Parathyroid adenoma (tissue), 2 donors: Measurements from ENCODE around the gene GPR75.

Source experiments
- H2AFZ ChIP-seq: fragments of 300-600 bp; sonication (generic); one replicate; pipeline ENCODE4 v1.7.0; 2017; ENCODE audit warnings: antibody characterized with exemption, mild to moderate bottlenecking
- H3K27ac ChIP-seq: fragments of 300-600 bp; sonication (generic); one replicate; pipeline ENCODE4 v1.7.0; 2017
- H3K27me3 ChIP-seq: fragments of 300-600 bp; sonication (generic); one replicate; pipeline ENCODE4 v1.7.0; 2017; ENCODE audit warnings: low read length; ENCODE audit not compliant: control insufficient read depth, insufficient read depth
- H3K36me3 ChIP-seq: fragments of 300-600 bp; sonication (generic); one replicate; pipeline ENCODE4 v1.7.0; 2017; ENCODE audit warnings: low read length; ENCODE audit not compliant: control insufficient read depth, insufficient read depth
- H3K4me1 ChIP-seq: fragments of 300-600 bp; sonication (generic); one replicate; pipeline ENCODE4 v1.7.0; 2017; ENCODE audit warnings: control low read depth
- H3K4me2 ChIP-seq: fragments of 300-600 bp; sonication (generic); one replicate; pipeline ENCODE4 v1.7.0; 2017; ENCODE audit warnings: low read length
- H3K4me3 ChIP-seq: fragments of 300-600 bp; sonication (generic); one replicate; pipeline ENCODE4 v1.7.0; 2017; ENCODE audit warnings: low read depth, low read length
- H3K79me2 ChIP-seq: fragments of 300-600 bp; sonication (generic); one replicate; pipeline ENCODE4 v1.7.0; 2017; ENCODE audit warnings: control low read depth
- H3K9ac ChIP-seq: fragments of 300-600 bp; sonication (generic); one replicate; pipeline ENCODE4 v1.7.0; 2017; ENCODE audit warnings: mild to moderate bottlenecking
- H3K9me3 ChIP-seq: fragments of 300-600 bp; sonication (generic); one replicate; pipeline ENCODE4 v1.7.0; 2017; ENCODE audit warnings: low read length; ENCODE audit not compliant: control insufficient read depth
- TF ChIP-seq, protein P1 (sequence below): fragments of 300-600 bp; sonication (generic); IDR thresholded peaks from one replicate; pipeline ENCODE4 v1.7.0; 2017; ENCODE audit warnings: antibody characterized with exemption, mild to moderate bottlenecking
- donor health status: primary hyperparathyroidism.

Gene GPR75

DNA sequence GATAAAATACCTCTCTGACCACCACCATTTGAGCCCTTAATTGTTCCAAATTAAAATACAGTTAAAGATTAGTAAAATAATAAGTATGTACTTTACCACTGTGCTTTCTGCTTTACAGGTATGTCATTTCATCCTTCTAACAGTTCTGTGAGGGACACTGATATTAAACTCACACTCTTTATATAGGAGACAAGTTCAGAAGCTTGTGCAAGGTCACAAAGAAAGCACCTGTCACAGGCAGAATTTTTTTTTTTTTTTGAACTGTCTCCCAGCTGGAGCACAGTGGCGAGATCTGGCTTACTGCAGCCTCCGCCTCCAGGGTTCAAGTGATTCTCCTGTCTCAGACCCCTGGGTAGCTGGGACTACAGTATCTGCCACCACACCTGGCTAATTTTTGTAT, 21.6 kb upstream of the GPR75 start:
- Histone ChIP-seq H3K36me3 (no peaks in the 10 kb centered on the region), H3K79me2 (no peaks in the 10 kb centered on the region), H3K9me3 (no peaks in the 10 kb centered on the region), H3K27ac (no peak overlapping the region), H3K4me1 (no peaks in the 10 kb centered on the region), H3K4me2 (no peak overlapping the region), H3K4me3 (no peak overlapping the region), H3K9ac (no peak overlapping the region), H2AFZ (no peak overlapping the region), H3K27me3 (no peaks in the 10 kb centered on the region)
- TF ChIP-seq, protein P1, sequence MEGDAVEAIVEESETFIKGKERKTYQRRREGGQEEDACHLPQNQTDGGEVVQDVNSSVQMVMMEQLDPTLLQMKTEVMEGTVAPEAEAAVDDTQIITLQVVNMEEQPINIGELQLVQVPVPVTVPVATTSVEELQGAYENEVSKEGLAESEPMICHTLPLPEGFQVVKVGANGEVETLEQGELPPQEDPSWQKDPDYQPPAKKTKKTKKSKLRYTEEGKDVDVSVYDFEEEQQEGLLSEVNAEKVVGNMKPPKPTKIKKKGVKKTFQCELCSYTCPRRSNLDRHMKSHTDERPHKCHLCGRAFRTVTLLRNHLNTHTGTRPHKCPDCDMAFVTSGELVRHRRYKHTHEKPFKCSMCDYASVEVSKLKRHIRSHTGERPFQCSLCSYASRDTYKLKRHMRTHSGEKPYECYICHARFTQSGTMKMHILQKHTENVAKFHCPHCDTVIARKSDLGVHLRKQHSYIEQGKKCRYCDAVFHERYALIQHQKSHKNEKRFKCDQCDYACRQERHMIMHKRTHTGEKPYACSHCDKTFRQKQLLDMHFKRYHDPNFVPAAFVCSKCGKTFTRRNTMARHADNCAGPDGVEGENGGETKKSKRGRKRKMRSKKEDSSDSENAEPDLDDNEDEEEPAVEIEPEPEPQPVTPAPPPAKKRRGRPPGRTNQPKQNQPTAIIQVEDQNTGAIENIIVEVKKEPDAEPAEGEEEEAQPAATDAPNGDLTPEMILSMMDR: no peak

DNA sequence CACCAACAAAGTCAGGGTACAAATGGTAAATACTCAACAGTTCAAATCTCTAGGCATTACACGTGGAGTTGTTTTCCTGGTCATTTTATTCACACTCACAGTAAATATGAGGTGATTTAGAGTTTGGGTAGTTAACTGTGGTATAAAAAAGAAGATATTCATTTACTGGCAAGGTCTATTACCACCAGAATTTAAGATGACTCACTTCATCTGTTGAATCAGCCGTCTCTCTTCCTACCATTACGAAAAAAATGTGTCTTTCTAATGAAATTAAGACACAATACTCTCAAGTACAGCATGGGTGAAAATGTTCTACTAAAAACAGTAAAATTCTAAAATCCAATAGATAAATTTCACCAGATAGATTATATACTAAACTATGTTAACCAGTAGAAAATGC, 21.0 kb upstream of the GPR75 start:
- Histone ChIP-seq H3K9me3 (no peaks in the 10 kb centered on the region), H3K4me2 (no peak overlapping the region), H3K79me2 (no peaks in the 10 kb centered on the region), H3K27me3 (no peaks in the 10 kb centered on the region), H3K9ac (no peak overlapping the region), H3K27ac (no peak overlapping the region), H3K4me3 (no peak overlapping the region), H3K36me3 (no peaks in the 10 kb centered on the region), H2AFZ (no peak overlapping the region), H3K4me1 (no peaks in the 10 kb centered on the region)
- TF ChIP-seq, protein P1: no peak

DNA sequence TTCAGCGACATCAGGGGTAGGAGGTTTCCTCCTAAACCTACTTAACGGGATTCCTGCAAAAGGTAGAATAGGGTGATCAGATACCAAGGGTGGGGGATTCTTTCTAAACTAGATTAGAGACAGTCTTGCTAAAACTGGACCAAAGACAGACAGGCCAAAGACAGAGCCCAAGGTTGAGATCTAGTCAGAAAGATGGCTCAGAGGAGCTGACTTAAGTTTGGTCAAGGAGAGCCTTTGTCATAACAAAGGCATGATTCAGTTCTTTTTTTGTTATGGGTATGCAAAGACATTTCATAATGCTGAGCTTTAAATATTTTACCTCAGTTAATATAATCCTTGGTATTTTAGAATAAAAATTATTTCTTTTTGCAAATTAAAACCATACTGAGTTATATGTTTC, 17.8 kb upstream of the GPR75 start:
- Histone ChIP-seq H2AFZ (no peak overlapping the region), H3K4me1 (no peaks in the 10 kb centered on the region), H3K9ac (no peak overlapping the region), H3K27ac (no peak overlapping the region), H3K4me3 (no peak overlapping the region), H3K4me2 (no peak overlapping the region), H3K9me3 (no peaks in the 10 kb centered on the region), H3K36me3 (no peaks in the 10 kb centered on the region), H3K79me2 (no peaks in the 10 kb centered on the region), H3K27me3 (no peaks in the 10 kb centered on the region)
- TF ChIP-seq, protein P1: no peak

DNA sequence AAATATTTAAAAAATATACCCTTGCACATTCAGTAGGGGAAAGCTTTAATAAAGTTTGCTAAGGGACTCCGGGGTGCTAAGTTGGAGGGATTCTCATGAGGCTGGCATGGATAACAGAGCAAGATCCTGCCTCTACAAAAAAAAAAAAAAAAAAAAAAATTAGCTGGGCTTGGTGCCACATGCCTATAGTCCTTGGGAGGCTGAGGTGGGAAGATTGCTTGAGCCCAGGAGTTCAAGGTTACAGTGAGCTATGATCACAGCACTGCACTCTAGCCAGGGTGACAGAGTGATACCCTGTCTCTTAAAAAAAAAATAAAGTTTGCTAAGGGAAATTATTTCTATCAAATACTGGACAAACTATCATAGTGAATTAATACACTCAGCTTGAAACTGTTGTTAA, 17.3 kb upstream of the GPR75 start:
- Histone ChIP-seq H3K4me1 (no peaks in the 10 kb centered on the region), H3K27ac (no peak overlapping the region), H3K9me3 (no peaks in the 10 kb centered on the region), H3K27me3 (no peaks in the 10 kb centered on the region), H3K36me3 (no peaks in the 10 kb centered on the region), H3K9ac (no peak overlapping the region), H3K79me2 (no peaks in the 10 kb centered on the region), H2AFZ (no peak overlapping the region), H3K4me3 (no peak overlapping the region), H3K4me2 (no peak overlapping the region)
- TF ChIP-seq, protein P1: no peak

DNA sequence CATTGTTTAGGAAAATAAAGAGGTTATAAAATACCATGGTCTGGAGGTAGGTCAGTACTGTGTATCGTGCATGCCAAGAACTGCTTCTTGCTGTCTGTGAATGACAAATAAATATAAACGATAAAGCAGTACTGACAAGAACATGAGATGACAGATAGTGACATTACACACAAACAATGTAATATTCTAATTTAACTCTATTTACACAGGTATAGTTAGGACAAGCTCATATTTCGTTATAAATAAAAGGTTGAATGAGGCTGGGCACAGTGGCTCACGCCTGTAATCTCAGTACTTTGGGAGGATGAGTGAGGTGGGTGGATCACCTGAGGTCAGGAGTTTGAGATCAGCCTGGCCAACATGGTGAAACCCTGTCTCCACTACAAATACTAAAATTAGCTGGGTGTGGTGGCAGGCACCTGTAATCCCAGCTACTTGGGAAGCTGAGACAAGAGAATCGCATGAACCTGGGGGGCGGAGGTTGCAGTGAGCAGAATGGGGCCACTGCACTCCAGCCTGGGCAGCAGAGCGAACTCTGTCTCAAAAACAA, 14.7 kb upstream of the GPR75 start:
- Histone ChIP-seq H3K4me2 (no peak overlapping the region), H3K9ac (no peak overlapping the region), H3K9me3 (no peaks in the 10 kb centered on the region), H3K27ac (no peak overlapping the region), H3K27me3 (no peaks in the 10 kb centered on the region), H3K4me3 (no peak overlapping the region), H3K79me2 (no peaks in the 10 kb centered on the region), H3K36me3 (no peaks in the 10 kb centered on the region), H2AFZ (no peak overlapping the region), H3K4me1 (no peaks in the 10 kb centered on the region)
- TF ChIP-seq, protein P1: no peak
